VCaP (cell line): ENCODE measurements around the gene TAF3.
A peak's percentile ranks its signal among the peaks of the same experiment; 100 is the strongest.
"Not testable (repeated sequence)": the region's sequence is repeated elsewhere in the genome, so short reads cannot be mapped to it uniquely, and the experiment has no call there.

Experiments
- H3K27ac ChIP-seq: fragments of 450-650 bp; 2 replicates; pipeline ENCODE4 v1.5.1; 2017
- CTCF ChIP-seq: fragments of 450-650 bp; conservative IDR thresholded peaks from 2 replicates; pipeline ENCODE4 v1.5.1; 2017; ENCODE audit warnings: mild to moderate bottlenecking, moderate library complexity

The TAF3 gene

GRCh38 chr10:7804216-7804615, 14.1 kb upstream of the TAF3 start:
- H3K27ac ChIP-seq: no peak overlapping the region
- TF ChIP-seq CTCF: no peak

DNA sequence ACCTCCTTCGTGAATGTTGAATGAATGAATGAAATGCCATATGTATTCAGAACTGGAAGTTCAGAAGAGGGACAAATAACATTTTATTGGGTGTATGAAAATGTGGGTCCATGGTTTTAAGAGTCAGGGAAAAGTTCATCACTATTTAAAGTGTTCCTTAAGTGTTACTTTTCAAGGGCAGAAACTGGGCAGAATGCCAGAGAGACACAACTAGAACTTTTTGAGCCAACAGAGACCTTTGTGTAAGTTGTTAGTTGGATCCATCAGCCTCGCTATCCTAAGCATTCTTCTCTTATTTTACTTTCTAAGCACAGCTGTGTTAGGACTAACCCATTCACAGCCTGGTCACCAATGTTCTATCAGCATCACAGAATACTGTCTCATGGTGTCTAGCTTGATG, 13.6 kb upstream of the TAF3 start:
- no peak overlapping the region for H3K27ac ChIP-seq
- TF ChIP-seq CTCF: no peak

DNA sequence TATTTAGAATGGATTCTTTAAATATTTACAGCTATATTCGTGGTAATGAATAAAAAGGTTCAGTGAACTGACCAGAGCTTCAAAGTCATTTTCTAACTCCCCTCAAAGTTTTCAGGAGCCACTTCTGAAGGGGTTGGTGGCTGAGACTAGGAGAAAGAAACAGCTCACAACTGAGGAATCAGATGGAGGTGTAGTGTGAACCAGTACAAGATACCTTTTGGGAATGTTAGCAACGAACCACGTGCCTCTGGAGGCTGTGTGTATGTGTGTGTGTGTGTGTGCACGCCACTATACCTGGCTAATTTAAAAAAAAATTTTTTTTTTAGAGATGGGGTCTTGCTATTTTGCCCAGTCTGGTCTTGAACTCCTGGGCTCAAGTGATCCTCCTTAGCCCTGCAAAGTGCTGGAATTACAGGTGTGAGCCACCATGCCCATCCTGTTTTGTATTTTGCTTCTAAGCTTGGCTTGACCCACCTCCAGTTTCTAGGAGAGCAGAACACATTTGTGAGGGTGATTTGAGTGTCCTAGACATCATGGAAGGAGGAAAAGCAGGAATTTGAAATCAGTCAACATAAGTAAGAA, 9.5 kb upstream of the TAF3 start:
- H3K27ac ChIP-seq: no peak overlapping the region
- TF ChIP-seq CTCF: no peak

DNA sequence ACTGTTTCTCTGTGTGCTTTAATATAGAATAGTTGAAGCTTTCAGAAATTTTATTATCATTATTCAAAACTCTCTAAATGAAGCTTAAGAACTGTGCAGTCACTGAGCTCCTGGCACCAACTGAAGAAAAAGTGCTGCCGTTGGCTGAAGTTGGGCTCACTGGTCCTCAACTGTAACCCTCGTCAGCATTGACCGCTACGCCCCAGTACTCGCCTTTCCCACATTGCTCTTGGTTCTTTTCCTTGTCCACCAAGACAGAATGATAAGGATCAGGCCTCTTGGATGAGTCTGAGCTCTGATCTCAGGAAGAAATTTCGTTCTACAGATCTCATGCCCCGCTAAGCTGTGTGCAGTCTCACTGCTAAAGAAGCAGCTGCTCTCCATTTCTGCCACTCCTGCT, 7.9 kb upstream of the TAF3 start:
- no peak for TF ChIP-seq CTCF
- H3K27ac ChIP-seq: no peak overlapping the region

GRCh38 chr10:7811000-7811399, 7.3 kb upstream of the TAF3 start:
- no peak for TF ChIP-seq CTCF
- no peak overlapping the region for H3K27ac ChIP-seq

- not testable (repeated sequence) for H3K27ac ChIP-seq
Observed at GRCh38 chr10:7811743-7812142, 6.6 kb upstream of the TAF3 start.

DNA sequence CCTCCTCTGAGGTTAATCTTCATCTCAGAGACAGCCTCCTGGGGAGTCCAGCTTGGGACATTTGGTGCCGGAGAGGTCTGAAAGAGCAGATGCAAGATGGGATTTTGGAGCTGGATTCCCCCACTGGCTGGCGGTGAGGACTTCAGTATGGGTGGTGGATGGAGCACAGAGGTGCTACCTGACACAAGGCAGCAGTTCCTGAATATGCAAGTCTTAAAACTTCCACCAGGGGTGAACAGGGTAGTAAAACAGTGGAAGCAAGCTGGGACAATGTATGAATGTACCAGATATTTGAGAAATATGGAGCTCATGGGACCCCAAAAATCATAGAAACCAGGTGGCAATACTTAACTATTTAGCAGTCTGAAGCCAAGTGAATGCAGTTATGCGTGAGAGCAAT, 4.8 kb upstream of the TAF3 start:
- no peak overlapping the region for H3K27ac ChIP-seq
- no peak for TF ChIP-seq CTCF

DNA sequence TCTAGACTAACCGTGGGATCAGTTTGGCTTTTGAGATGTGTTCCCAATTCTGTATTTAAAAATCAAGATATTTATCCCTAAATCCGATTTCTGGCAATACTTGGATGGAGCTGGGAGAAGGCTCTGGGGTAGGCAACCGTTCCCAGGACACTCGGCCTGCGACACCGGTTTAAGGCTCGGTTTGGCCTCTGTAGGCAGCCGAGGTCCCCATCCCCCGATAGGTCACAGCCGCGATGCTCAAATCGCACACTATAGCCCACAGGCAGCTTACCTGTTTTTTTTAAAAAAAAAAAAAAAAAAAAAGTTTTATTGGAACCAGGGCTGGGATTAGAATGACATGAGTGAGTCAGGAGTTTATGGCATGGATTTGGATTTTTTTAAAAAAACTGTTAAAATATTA, 729 bp upstream of the TAF3 start:
- peak overlapping the region; percentile 66 for H3K27ac ChIP-seq
- no peak for TF ChIP-seq CTCF
